Liver (tissue), 9 donors: ENCODE measurements around the gene MEF2D. TPM values are rescaled to one million over a fixed set of nuclear protein-coding genes. Genes with fewer than 3 reads are reported as not detected.

Experiments used
- DNase-seq: peaks from one replicate; pipeline ENCODE4 v3.0.0-alpha.2; 2017; ENCODE audit warnings: low spot score
- H3K27ac ChIP-seq, 2 donors: one replicate each; pipeline ENCODE4 v1.7.0; 2013; ENCODE audit warnings: inconsistent platforms in 2 of 2, low read length in 2 of 2, control low read depth in 1 of 2, low read depth in 1 of 2, mild to moderate bottlenecking in 1 of 2
- H3K27me3 ChIP-seq, 4 donors: one replicate each; pipeline versions ENCODE4 v1.6.1 to v1.7.0; 2013; ENCODE audit warnings: low read length in 3 of 4, inconsistent platforms in 1 of 4, mild to moderate bottlenecking in 1 of 4, moderate library complexity in 1 of 4; ENCODE audit not compliant: control insufficient read depth in 4 of 4, insufficient read depth in 4 of 4
- H3K36me3 ChIP-seq, 4 donors: one replicate each; pipeline versions ENCODE4 v1.6.1 to v1.7.0; 2013; ENCODE audit warnings: low read length in 3 of 4, mild to moderate bottlenecking in 3 of 4, low read depth in 1 of 4, moderate library complexity in 1 of 4; ENCODE audit not compliant: control insufficient read depth in 4 of 4, insufficient read depth in 3 of 4
- H3K4me1 ChIP-seq, 4 donors: one replicate each; pipeline versions ENCODE4 v1.6.1 to v1.7.0; 2013; ENCODE audit warnings: low read length in 3 of 4, mild to moderate bottlenecking in 3 of 4, moderate library complexity in 1 of 4; ENCODE audit not compliant: control insufficient read depth in 4 of 4, insufficient read depth in 4 of 4
- H3K4me3 ChIP-seq, 3 donors: one replicate each; pipeline versions ENCODE4 v1.6.1 to v1.7.0; 2013; ENCODE audit warnings: low read length in 3 of 3, control low read depth in 1 of 3, low read depth in 1 of 3, mild to moderate bottlenecking in 1 of 3
- H3K9ac ChIP-seq, 2 donors: one replicate each; pipeline ENCODE4 v1.7.0; 2013; ENCODE audit warnings: low read length in 2 of 2, mild to moderate bottlenecking in 2 of 2, moderate library complexity in 2 of 2, control low read depth in 1 of 2, low read depth in 1 of 2
- H3K9me3 ChIP-seq, 4 donors: one replicate each; pipeline versions ENCODE4 v1.6.1 to v1.7.0; 2013; ENCODE audit warnings: low read length in 3 of 4; ENCODE audit not compliant: control insufficient read depth in 4 of 4
- ATF3 ChIP-seq: IDR thresholded peaks from 2 replicates; pipeline ENCODE4 v1.6.1; 2016; ENCODE audit warnings: antibody characterized with exemption
- CTCF ChIP-seq: fragments of 150-350 bp; IDR thresholded peaks from 2 replicates; pipeline ENCODE4 v1.5.1; 2017; ENCODE audit warnings: improper control_type of control experiment, low read depth, low read length; ENCODE audit not compliant: missing input control
- EGR1 ChIP-seq, 2 donors: IDR thresholded peaks; 2 replicates each; pipeline ENCODE4 v1.6.1; 2016 to 2018; ENCODE audit warnings: antibody characterized with exemption in 2 of 2, low read depth in 2 of 2
- FOXA1 ChIP-seq: IDR thresholded peaks from 2 replicates; pipeline ENCODE4 v1.6.1; 2016; ENCODE audit warnings: antibody characterized with exemption
- FOXA2 ChIP-seq: IDR thresholded peaks from 2 replicates; pipeline ENCODE4 v1.6.1; 2016; ENCODE audit warnings: antibody characterized with exemption
- GABPA ChIP-seq, 2 donors: IDR thresholded peaks in 1 of 2; conservative IDR thresholded peaks in 1 of 2; 2 replicates each; pipeline ENCODE4 v1.6.1; 2016; ENCODE audit warnings: antibody characterized with exemption in 2 of 2, mild to moderate bottlenecking in 1 of 2, moderate library complexity in 1 of 2
- HNF4A ChIP-seq, 2 donors: conservative IDR thresholded peaks; 2 replicates each; pipeline ENCODE4 v1.6.1; 2016; ENCODE audit warnings: antibody characterized with exemption in 2 of 2, mild to moderate bottlenecking in 2 of 2
- HNF4G ChIP-seq: IDR thresholded peaks from 2 replicates; pipeline ENCODE4 v1.6.1; 2016; ENCODE audit warnings: antibody characterized with exemption
- JUND ChIP-seq, 2 donors: IDR thresholded peaks; 2 replicates each; pipeline ENCODE4 v1.6.1; 2016; ENCODE audit warnings: antibody characterized with exemption in 2 of 2
- MAX ChIP-seq: IDR thresholded peaks from 2 replicates; pipeline ENCODE4 v1.6.1; 2016; ENCODE audit warnings: antibody characterized with exemption
- NR2F2 ChIP-seq: IDR thresholded peaks from 2 replicates; pipeline ENCODE4 v1.6.1; 2016; ENCODE audit warnings: antibody characterized with exemption
- RAD21 ChIP-seq, 2 donors: IDR thresholded peaks; 2 replicates each; pipeline ENCODE4 v1.6.1; 2016; ENCODE audit warnings: antibody characterized with exemption in 2 of 2, mild to moderate bottlenecking in 2 of 2
- RXRA ChIP-seq, 2 donors: IDR thresholded peaks; 2 replicates each; pipeline ENCODE4 v1.6.1; 2017 to 2018; ENCODE audit warnings: antibody characterized with exemption in 2 of 2, mild to moderate bottlenecking in 1 of 2
- SP1 ChIP-seq: IDR thresholded peaks from 2 replicates; pipeline ENCODE4 v1.6.1; 2018; ENCODE audit warnings: antibody characterized with exemption, mild to moderate bottlenecking
- TAF1 ChIP-seq: conservative IDR thresholded peaks from 2 replicates; pipeline ENCODE4 v1.6.1; 2016; ENCODE audit warnings: antibody characterized with exemption, mild to moderate bottlenecking
- YY1 ChIP-seq: IDR thresholded peaks from 2 replicates; pipeline ENCODE4 v1.6.1; 2016; ENCODE audit warnings: antibody characterized with exemption, mild to moderate bottlenecking
- ZBTB33 ChIP-seq: IDR thresholded peaks from 2 replicates; pipeline ENCODE4 v1.6.1; 2016; ENCODE audit warnings: antibody characterized with exemption
- WGBS: extraction: QIAGEN DNeasy Blood & Tissue Kit; methylation state at CpG from one replicate; pipeline ENCODE4 v1.1.7; 2013; 5-methylcytosine and 5-hydroxymethylcytosine counted together
- polyA plus RNA-seq, 2 donors: library from polyadenylated mRNA; stranded (reverse) in 1 of 2; unstranded in 1 of 2; fragments of 200-250 nt in 1 of 2; fragments of >200 nt in 1 of 2; fragmentation: Nextera tagmentation in 1 of 2; extraction: Ambion mirVana in 1 of 2; gene quantifications; one replicate each; pipeline versions ENCODE4 v1.2.1 to v1.2.3, GENCODE V29; 2013 to 2015
- total RNA-seq, 2 donors: library from RNA; depleted of rRNA; stranded (reverse); fragments of >200 nt; gene quantifications; one replicate each; pipeline ENCODE4 v1.2.3, GENCODE V29; 2014
- donor health status: healthy.
- donor health status: healthy.
- donor health status: healthy.
- donor health status: healthy.
- donor health status: healthy.

Gene MEF2D
- total and polyA plus RNA-seq, 4 donors = 3.4 to 7.6 (median 5.5) TPM

- no peak for TF ChIP-seq ZBTB33
These were observed 38.3 kb upstream of the MEF2D start (continued) for GRCh38 chr1:156538711-156539440.

- no peak overlapping the region for H3K9ac ChIP-seq
- TF ChIP-seq NR2F2 (no peak), ZBTB33 (no peak), RXRA (IDR thresholded peaks at IDR 0.05) (no peak), ATF3 (no peak), RAD21 (IDR thresholded peaks at IDR 0.05) (no peak), JUND (IDR thresholded peaks at IDR 0.05) (no peak), HNF4G (no peak), HNF4A (conservative IDR thresholded peaks at IDR 0.05) (no peak), FOXA1 (no peak), YY1 (no peak), CTCF (no peak), EGR1 (IDR thresholded peaks at IDR 0.05; ENCODE audit: low read depth in 2 of 2) (no peak), FOXA2 (no peak), MAX (no peak), TAF1 (no peak), SP1 (no peak), GABPA (IDR thresholded peaks at IDR 0.05 in 1 of 2, conservative IDR thresholded peaks at IDR 0.05 in 1 of 2) (no peak)
- no peaks in the 10 kb centered on the region for H3K4me1 ChIP-seq
- no peak for DNase-seq
- no peak overlapping the region for H3K27ac ChIP-seq
- H3K36me3 ChIP-seq = peaks cover 0 to 2% (median 0%) of the 10 kb centered on the region in 4 donors
- WGBS = 97% methylated on average over 9 of the region's 9 CpGs
- no peak overlapping the region for H3K4me3 ChIP-seq
- no peaks in the 10 kb centered on the region for H3K9me3 ChIP-seq
- no peaks in the 10 kb centered on the region for H3K27me3 ChIP-seq
These were observed 36.5 kb upstream of the MEF2D start for GRCh38 chr1:156537027-156537426.
